Endothelial cell (in vitro differentiated cells): ENCODE results near the gene SGPP2. TPM values are rescaled to one million over a fixed set of nuclear protein-coding genes. Genes with fewer than 3 reads are reported as not detected.
"Not testable (repeated sequence)": the region's sequence is repeated elsewhere in the genome, so short reads cannot be mapped to it uniquely, and the experiment has no call there.

ENCODE experiments used
- DNase-seq: peaks from one replicate; pipeline ENCODE4 v3.0.0; 2021; ENCODE audit warnings: low spot score
- H3K27ac Mint-ChIP-seq: one replicate; pipeline ENCODE4 v1.8.0; 2021; ENCODE audit warnings: mixed read lengths, inconsistent platforms; ENCODE audit not compliant: unreplicated experiment
- H3K27me3 Mint-ChIP-seq: one replicate; pipeline ENCODE4 v1.8.0; 2021; ENCODE audit warnings: mild to moderate bottlenecking, moderate library complexity, mixed read lengths, inconsistent platforms; ENCODE audit not compliant: unreplicated experiment
- H3K36me3 Mint-ChIP-seq: one replicate; pipeline ENCODE4 v1.8.0; 2021; ENCODE audit warnings: mild to moderate bottlenecking, low read depth, mixed read lengths, inconsistent platforms; ENCODE audit not compliant: unreplicated experiment
- H3K4me1 Mint-ChIP-seq: one replicate; pipeline ENCODE4 v1.8.0; 2021; ENCODE audit warnings: mild to moderate bottlenecking, mixed read lengths, inconsistent platforms; ENCODE audit not compliant: unreplicated experiment
- H3K4me3 Mint-ChIP-seq: one replicate; pipeline ENCODE4 v1.8.0; 2021; ENCODE audit warnings: mild to moderate bottlenecking, mixed read lengths, inconsistent platforms; ENCODE audit not compliant: unreplicated experiment
- H3K9me3 Mint-ChIP-seq: one replicate; pipeline ENCODE4 v1.8.0; 2021; ENCODE audit warnings: mixed read lengths, inconsistent platforms; ENCODE audit not compliant: unreplicated experiment
- CTCF ChIP-seq: fragments of 200-600 bp; sonication (generic); IDR thresholded peaks from one replicate; pipeline ENCODE4 v1.5.0; 2021; ENCODE audit warnings: antibody characterized with exemption; ENCODE audit not compliant: unreplicated experiment
- total RNA-seq: library from RNA; stranded (reverse); fragmentation: NEBNext Ultra II Directional; extraction: Animal tissue kit (Norgen Biotek cat#: 25700); gene quantifications from one replicate; pipeline ENCODE4 v1.2.1, GENCODE V29; 2021; ENCODE audit not compliant: unreplicated experiment

SGPP2 gene
- total RNA-seq, 1 donor from 2014 or later, result not detected

GRCh38 chr2:222404151-222404905, 20.0 kb upstream of the SGPP2 start:
- no peak overlapping the region for H3K27ac Mint-ChIP-seq
- DNase-seq, result no peak

GRCh38 chr2:222408684-222409083, 15.7 kb upstream of the SGPP2 start:
- no peaks in the 10 kb centered on the region for H3K4me1 Mint-ChIP-seq
- H3K36me3 Mint-ChIP-seq, result no peaks in the 10 kb centered on the region
- H3K9me3 Mint-ChIP-seq, result no peaks in the 10 kb centered on the region
- peaks cover 1% of the 10 kb centered on the region for H3K27me3 Mint-ChIP-seq
- DNase-seq, result no peak
- no peak overlapping the region for H3K4me3 Mint-ChIP-seq
- H3K27ac Mint-ChIP-seq, result no peak overlapping the region
- TF ChIP-seq CTCF, result no peak

More at GRCh38 chr2:222404151-222404905, 20.0 kb upstream of the SGPP2 start:
- no peaks in the 10 kb centered on the region for H3K36me3 Mint-ChIP-seq
- H3K4me1 Mint-ChIP-seq, result no peaks in the 10 kb centered on the region
- H3K9me3 Mint-ChIP-seq, result no peaks in the 10 kb centered on the region
- no peak overlapping the region for H3K4me3 Mint-ChIP-seq
- no peak for TF ChIP-seq CTCF
- no peaks in the 10 kb centered on the region for H3K27me3 Mint-ChIP-seq

- Mint-ChIP-seq H3K27me3 (peaks cover 1% of the 10 kb centered on the region), H3K4me3 (no peak overlapping the region), H3K9me3 (no peaks in the 10 kb centered on the region), H3K36me3 (no peaks in the 10 kb centered on the region), H3K27ac (no peak overlapping the region), H3K4me1 (no peaks in the 10 kb centered on the region)
- no peak for DNase-seq
- no peak for TF ChIP-seq CTCF
Observed at GRCh38 chr2:222410534-222410933, 13.8 kb upstream of the SGPP2 start.

- not testable (repeated sequence) for H3K4me3 Mint-ChIP-seq, H3K9me3 Mint-ChIP-seq, DNase-seq, H3K27ac Mint-ChIP-seq, H3K4me1 Mint-ChIP-seq, H3K27me3 Mint-ChIP-seq, H3K36me3 Mint-ChIP-seq
Observed at GRCh38 chr2:222412334-222412733, 12.0 kb upstream of the SGPP2 start.

- no peak overlapping the region for H3K4me3 Mint-ChIP-seq
- H3K4me1 Mint-ChIP-seq, result no peaks in the 10 kb centered on the region
- no peak overlapping the region for H3K27ac Mint-ChIP-seq
- DNase-seq, result no peak
- no peaks in the 10 kb centered on the region for H3K9me3 Mint-ChIP-seq
- H3K27me3 Mint-ChIP-seq, result peaks cover 1% of the 10 kb centered on the region
- TF ChIP-seq CTCF, result no peak
- no peaks in the 10 kb centered on the region for H3K36me3 Mint-ChIP-seq
Observed at GRCh38 chr2:222413295-222413911, 10.9 kb upstream of the SGPP2 start.
